NCI-H446 treated with DMSO at 0.1 percent for 48 hours (cell line): ENCODE measurements around the gene C1orf105.
"Not testable (repeated sequence)": the region's sequence is repeated elsewhere in the genome, so short reads cannot be mapped to it uniquely, and the experiment has no call there.

Experiments used
- DNase-seq: peaks from one replicate; lab custom pipeline; 2025; lab: John Stamatoyannopoulos, UW

The C1orf105 gene

DNA sequence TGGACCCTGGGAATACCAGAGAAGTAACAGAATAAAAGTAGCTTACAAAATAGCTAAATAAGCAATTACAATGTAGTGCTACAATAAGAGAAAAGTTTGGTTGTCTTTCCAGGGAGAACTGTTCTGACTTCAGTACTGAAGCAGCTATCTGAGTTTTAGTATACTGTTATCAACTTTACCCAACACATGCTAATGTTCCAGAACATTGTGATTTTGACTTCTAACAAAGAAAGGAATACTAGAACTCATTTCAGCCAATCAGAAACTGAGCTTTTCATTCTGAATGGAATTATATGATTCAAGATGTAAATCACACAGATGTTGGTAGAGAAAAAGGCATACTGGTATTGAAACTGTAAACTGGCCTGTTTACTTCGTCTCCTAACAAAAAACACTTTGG, at the start of gene C1orf105:
C1orf105 (plus strand) TSS at position 301 of the 400 bp plus-strand sequence. CDS start 201 bp downstream, outside the sequence.
- no peak for DNase-seq

DNA sequence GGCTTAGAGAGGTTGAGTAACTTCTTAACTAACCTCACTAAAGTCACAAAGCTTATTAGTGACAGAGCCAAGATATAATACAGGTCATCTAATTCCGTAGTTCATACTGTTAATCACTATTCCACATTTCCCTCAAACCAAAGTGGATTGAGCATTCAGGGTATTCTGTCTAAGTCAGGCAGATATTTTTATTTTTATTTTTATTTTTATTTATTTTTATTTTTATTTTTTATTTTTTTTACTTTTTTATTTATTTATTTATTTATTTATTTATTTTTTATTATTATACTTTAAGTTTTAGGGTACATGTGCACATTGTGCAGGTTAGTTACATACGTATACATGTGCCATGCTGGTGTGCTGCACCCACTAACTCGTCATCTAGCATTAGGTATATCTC, 48.8 kb upstream of the C1orf105 start:
- not testable (repeated sequence) for DNase-seq

DNA sequence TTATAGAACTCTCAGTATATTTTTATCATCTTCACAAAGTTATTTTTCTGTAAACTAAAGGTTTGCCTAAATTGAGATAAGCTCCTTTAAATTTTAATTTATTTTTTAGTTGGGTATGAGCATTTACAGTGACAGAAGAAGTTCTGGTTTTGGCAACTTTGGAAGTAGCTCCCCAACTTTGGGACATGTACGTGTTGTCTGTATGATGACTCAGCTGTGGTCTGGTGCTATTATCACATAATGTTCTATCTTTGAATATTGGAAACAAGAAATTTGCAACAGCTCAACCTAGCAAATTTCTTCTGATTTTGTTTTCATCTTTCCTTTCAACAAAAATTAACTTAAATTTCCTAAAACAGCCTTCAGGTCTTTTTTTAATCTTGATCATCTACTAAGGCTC, 46.6 kb upstream of the C1orf105 start:
- no peak for DNase-seq

- DNase-seq, result no peak
Measured at GRCh38 chr1:172375211-172375631, 45.3 kb upstream of the C1orf105 start.

DNA sequence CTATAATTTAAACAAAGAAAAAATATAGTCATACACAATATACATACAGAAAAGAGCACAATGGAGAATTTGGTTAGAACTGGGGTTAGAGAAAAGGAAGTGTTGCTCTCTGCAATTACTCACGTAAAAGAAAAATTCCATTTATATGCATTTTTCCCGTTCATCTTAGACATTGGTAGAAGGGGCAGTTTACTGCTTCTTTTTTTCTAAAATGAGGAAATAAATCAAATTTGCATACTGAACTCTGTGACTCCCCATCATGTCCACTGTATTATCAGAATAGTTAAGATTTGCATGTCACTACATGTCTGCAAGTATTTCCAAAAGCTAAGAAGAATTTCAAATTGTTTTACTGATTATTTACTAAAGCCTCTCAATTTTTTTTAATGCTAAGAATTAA, 44.1 kb upstream of the C1orf105 start:
- DNase-seq, result no peak

- no peak for DNase-seq
Measured at GRCh38 chr1:172377565-172377964, 42.9 kb upstream of the C1orf105 start.

- no peak for DNase-seq
Measured at GRCh38 chr1:172378109-172378760, 42.2 kb upstream of the C1orf105 start.

- DNase-seq, result no peak
Measured at GRCh38 chr1:172380441-172381244, 39.8 kb upstream of the C1orf105 start.

- DNase-seq, result no peak
Measured at GRCh38 chr1:172381946-172382345, 38.5 kb upstream of the C1orf105 start.

DNA sequence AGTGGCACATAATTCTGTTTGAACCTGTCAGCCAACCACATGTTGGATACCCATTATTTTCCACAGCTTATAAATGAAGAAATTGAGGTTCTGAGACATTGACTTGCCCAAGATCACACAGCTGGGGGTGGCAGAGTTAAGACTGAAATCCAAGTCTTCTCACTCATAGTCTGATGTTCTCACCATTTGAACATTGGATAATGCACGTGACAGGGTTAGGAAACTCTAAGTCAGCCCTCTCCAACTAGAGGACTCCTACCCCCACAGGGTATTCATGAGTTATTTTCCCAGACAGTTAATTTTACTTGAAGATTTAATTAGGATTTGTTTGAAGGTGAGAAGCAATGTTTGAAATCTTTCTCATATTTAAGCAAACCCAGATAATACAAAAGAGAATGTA, 38.1 kb upstream of the C1orf105 start:
- no peak for DNase-seq

GRCh38 chr1:172382990-172383389, 37.5 kb upstream of the C1orf105 start:
- no peak for DNase-seq

DNA sequence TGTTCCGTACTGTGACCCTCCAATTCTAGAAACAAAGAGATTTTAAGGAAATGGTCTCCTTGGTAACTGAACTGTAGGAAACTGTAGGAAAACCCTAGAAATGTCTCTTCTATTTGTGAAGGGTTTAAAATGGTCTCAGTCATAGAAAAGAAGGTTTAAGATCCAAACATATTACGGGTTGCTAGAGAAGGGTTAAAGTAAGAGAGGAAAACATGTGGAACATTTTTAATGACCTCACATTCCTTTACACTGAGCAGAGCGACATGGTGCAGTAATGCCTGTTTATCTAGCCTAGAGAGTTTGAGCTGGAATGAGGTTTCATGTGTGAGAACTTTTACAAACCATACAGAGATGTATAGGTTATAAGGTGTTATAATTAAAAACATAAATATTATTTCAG, 36.9 kb upstream of the C1orf105 start:
- DNase-seq, result no peak

DNA sequence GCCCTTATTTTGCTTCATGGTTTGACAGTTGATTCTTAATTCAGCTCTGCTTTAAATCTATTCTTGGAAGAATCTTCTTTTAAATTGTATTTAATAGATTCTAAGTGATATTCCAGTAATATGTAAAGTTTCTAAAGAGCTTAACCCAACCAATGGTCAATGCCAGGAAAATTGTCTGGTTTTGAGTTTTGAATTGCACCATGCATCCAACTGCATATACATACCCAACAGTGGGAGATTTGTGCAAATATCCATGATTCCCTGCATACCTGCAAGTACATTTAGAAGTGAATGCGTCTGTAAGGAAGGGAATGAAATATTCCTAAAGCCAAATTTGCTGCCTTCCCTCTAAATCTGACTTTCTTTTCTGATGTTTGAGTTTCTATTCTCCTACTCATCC, 35.8 kb upstream of the C1orf105 start:
- DNase-seq, result no peak

- DNase-seq, result no peak
Measured at GRCh38 chr1:172386046-172386445, 34.4 kb upstream of the C1orf105 start.

- DNase-seq, result no peak
Measured at GRCh38 chr1:172388490-172388889, 32.0 kb upstream of the C1orf105 start.

GRCh38 chr1:172390301-172390682, 30.2 kb upstream of the C1orf105 start:
- DNase-seq, result no peak

DNA sequence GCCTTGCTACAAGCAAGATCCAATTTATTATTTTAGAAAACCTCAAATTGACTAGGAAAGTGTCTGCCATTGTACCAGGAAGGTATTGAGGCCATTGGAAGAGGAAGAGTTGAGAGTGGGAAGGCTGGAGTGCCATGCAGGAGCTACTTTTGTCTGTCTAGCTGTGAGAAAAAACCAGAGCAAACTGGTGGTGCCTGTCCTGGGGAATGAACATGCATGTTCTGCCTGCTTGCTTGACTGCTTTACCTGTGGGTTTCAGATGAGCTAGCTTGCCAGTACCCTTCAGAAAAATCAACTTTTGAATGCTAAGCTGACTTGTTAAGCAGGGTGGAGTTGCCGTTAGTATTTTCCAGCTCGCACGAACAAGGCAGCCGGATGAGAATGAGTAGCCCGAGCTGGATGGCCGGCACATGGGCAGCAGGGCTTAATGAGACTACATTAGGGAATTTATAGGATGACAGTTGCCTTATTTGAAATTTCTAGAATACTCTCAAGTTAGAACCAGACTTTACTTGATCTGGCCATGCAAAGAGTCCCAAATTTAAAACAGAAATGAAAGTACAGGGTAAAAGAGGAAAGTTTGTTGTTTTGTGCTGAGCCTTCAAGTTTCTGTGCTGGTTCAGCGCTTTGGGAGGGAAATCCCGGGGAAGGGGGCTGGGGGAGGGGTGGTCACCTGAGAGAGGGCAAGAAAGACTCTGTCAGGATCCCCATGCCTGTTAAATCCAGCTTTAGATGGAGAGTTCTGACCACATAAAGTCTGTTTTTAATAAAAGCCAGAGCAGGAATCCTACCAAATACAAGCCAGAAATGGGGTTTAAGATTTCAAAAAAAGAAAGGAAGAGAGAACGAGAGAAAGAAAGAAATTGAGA, 29.6 kb upstream of the C1orf105 start:
- DNase-seq, result no peak

GRCh38 chr1:172391976-172392375, 28.5 kb upstream of the C1orf105 start:
- no peak for DNase-seq

DNA sequence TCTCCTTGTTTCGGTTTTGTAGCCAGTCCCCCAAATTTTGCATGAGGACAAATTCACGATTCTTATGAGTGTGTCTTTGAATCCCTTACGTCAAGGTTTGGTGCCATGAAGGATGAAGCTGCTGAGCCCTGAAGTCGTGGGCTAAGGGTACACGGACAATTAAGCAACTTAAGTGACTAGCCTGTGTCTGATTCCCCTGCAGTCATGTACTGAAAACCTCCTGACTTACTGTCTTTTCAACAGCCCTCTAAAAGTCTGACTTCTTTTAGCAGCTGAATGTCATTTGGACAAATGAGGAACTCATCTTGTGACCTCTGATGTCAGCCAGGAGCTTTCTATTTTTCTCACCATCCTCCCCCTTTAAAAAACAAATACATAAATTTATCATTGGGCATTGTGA, 27.1 kb upstream of the C1orf105 start:
- no peak for DNase-seq

DNA sequence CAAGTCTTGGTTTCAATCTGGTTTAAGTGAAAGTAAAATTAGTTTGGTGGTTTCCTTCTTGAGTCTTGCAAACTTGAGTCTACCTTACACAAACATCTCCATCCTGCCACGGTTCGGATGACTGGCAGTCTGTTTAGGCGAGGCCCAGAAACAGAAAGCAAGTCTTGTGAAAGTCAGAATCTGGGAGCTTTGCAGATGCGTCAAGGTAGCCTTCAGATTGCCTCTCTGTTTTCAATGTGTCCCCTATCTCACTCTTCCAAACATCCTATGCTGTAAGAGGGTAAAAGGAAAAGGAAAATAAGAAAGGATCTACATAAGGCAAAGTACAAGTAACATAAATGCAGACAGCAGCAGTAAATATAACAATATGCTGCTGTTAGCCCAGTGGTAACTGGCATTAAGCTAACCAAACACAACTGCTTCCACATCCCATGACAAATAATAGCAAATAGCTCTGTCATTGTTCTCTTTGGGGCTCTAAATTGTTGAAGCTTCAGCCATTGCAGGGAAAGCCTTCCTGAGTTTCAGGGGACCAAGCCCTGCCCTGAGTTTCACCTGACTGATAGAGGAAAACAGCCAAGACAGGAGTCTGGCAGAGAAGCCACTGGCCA, 26.2 kb upstream of the C1orf105 start:
- DNase-seq, result no peak

DNA sequence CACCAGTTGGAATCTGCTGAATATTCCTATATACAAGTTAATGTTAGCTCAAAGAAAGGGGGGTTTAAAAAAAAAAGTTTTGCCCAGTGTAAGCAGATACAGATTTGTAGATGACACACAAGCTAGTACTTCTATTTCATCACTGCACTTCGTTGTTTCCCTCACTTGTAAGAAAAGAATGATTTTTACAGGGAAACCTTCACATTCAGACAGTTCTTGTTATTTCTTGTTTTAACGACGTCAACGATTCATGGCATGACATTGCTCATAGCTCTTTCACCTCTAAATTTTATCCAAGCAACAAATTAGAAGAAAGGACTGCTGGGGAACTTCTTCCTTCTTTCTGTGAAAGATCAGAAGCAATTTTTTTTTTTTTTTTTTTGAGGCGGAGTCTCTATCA, 25.7 kb upstream of the C1orf105 start:
- no peak for DNase-seq

DNA sequence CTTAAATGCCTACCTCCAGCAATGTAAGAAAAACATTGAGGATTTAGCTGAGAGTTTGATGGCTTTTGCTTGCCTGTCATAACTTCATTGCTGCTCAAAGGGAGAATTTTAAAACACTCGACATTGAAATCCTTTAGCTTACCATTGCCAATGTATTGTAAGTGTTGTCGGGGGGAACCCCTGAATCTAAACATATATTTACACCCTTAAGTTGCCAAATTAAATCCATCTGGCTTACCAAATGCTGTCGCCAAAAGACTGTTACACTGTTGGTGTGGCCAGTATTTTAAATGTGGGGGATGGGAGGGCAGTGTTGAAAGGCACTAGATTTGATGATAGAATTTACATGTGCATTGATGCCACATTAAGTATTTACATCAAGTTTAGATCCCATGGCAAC, 24.9 kb upstream of the C1orf105 start:
- no peak for DNase-seq
